ENCODE measurements around the gene RHOT2. TPM values are rescaled to one million over a fixed set of nuclear protein-coding genes. Genes with fewer than 3 reads are reported as not detected.

Gene RHOT2
- total RNA-seq, 1 experiment from 2014 or later = 184 TPM

GRCh38 chr16:645852-646678, 21.9 kb upstream of the RHOT2 start:
- no peak overlapping the region for H3K4me3 ChIP-seq (ENCODE audit: low read depth, low read length, poor library complexity, severe bottlenecking)
- ChIA-PET CTCF (no interaction called here), POLR2A (ENCODE audit: low non-redundant PET) (no interaction called here)
- no peaks in the 10 kb centered on the region for H3K27me3 ChIP-seq (replicated peaks; ENCODE audit: insufficient read depth, low read depth, low read length, poor library complexity)
- H3K27ac ChIP-seq (ENCODE audit: low read depth, low read length, poor library complexity, severe bottlenecking) = no peak overlapping the region
- H3K9me3 ChIP-seq (ENCODE audit: low read depth, low read length, poor library complexity, severe bottlenecking) = no peaks in the 10 kb centered on the region
- intact Hi-C loops (cut with micrococcal nuclease; ENCODE audit: unreplicated experiment) = no loop called here
- DNase-seq (ENCODE audit: low spot score) = no peak
- no peaks in the 10 kb centered on the region for H3K36me3 ChIP-seq (ENCODE audit: insufficient read depth, low read length, poor library complexity, severe bottlenecking)
- BruUV-seq (replicated peaks) = no TSS peak
- H3K4me1 ChIP-seq (ENCODE audit: insufficient read depth, low read length, poor library complexity, severe bottlenecking) = peaks cover 10% of the 10 kb centered on the region
- no peak for TF ChIP-seq CTCF (conservative IDR thresholded peaks at IDR 0.05; ENCODE audit: low read depth, low read length)
- no peak for TF ChIP-seq EZH2 (IDR thresholded peaks at IDR 0.05; ENCODE audit: borderline replicate concordance, low read depth, low read length, poor library complexity, severe bottlenecking)

- Histone ChIP-seq H3K27ac (ENCODE audit: low read depth, low read length, poor library complexity, severe bottlenecking) (no peak overlapping the region), H3K9me3 (ENCODE audit: low read depth, low read length, poor library complexity, severe bottlenecking) (no peaks in the 10 kb centered on the region), H3K27me3 (replicated peaks; ENCODE audit: insufficient read depth, low read depth, low read length, poor library complexity) (no peaks in the 10 kb centered on the region), H3K4me3 (ENCODE audit: low read depth, low read length, poor library complexity, severe bottlenecking) (no peak overlapping the region), H3K4me1 (ENCODE audit: insufficient read depth, low read length, poor library complexity, severe bottlenecking) (peaks cover 10% of the 10 kb centered on the region), H3K36me3 (ENCODE audit: insufficient read depth, low read length, poor library complexity, severe bottlenecking) (no peaks in the 10 kb centered on the region)
- POLR2A ChIA-PET (ENCODE audit: low non-redundant PET) = no interaction called here
- intact Hi-C loops (cut with micrococcal nuclease; ENCODE audit: unreplicated experiment) = no loop called here
- BruUV-seq (replicated peaks) = no TSS peak
- DNase-seq (ENCODE audit: low spot score) = no peak
- CTCF ChIA-PET = no interaction called here
- TF ChIP-seq CTCF (conservative IDR thresholded peaks at IDR 0.05; ENCODE audit: low read depth, low read length) = no peak
- no peak for TF ChIP-seq EZH2 (IDR thresholded peaks at IDR 0.05; ENCODE audit: borderline replicate concordance, low read depth, low read length, poor library complexity, severe bottlenecking)
Measured at GRCh38 chr16:646679-647172, 21.2 kb upstream of the RHOT2 start.

- H3K4me3 ChIP-seq (ENCODE audit: low read depth, low read length, poor library complexity, severe bottlenecking) = no peak overlapping the region
- H3K9me3 ChIP-seq (ENCODE audit: low read depth, low read length, poor library complexity, severe bottlenecking) = no peaks in the 10 kb centered on the region
- DNase-seq (ENCODE audit: low spot score) = no peak
- POLR2A ChIA-PET (ENCODE audit: low non-redundant PET) = no interaction called here
- BruUV-seq (replicated peaks) = no TSS peak
- no peak for TF ChIP-seq CTCF (conservative IDR thresholded peaks at IDR 0.05; ENCODE audit: low read depth, low read length)
- TF ChIP-seq EZH2 (IDR thresholded peaks at IDR 0.05; ENCODE audit: borderline replicate concordance, low read depth, low read length, poor library complexity, severe bottlenecking) = no peak
- CTCF ChIA-PET = interaction anchor here (0.7 to 1.0 kb wide), 2 partner anchors 9 to 18 kb away, joined by 3 to 5 read pairs; no protein-coding TSS in a partner anchor
- no peaks in the 10 kb centered on the region for H3K36me3 ChIP-seq (ENCODE audit: insufficient read depth, low read length, poor library complexity, severe bottlenecking)
- no peaks in the 10 kb centered on the region for H3K27me3 ChIP-seq (replicated peaks; ENCODE audit: insufficient read depth, low read depth, low read length, poor library complexity)
- intact Hi-C loops (cut with micrococcal nuclease; ENCODE audit: unreplicated experiment) = no loop called here
- peaks cover 9% of the 10 kb centered on the region for H3K4me1 ChIP-seq (ENCODE audit: insufficient read depth, low read length, poor library complexity, severe bottlenecking)
- no peak overlapping the region for H3K27ac ChIP-seq (ENCODE audit: low read depth, low read length, poor library complexity, severe bottlenecking)
Measured at GRCh38 chr16:647173-647902, 20.6 kb upstream of the RHOT2 start.
